ENCODE measurements around the gene HEATR5B.

DNA sequence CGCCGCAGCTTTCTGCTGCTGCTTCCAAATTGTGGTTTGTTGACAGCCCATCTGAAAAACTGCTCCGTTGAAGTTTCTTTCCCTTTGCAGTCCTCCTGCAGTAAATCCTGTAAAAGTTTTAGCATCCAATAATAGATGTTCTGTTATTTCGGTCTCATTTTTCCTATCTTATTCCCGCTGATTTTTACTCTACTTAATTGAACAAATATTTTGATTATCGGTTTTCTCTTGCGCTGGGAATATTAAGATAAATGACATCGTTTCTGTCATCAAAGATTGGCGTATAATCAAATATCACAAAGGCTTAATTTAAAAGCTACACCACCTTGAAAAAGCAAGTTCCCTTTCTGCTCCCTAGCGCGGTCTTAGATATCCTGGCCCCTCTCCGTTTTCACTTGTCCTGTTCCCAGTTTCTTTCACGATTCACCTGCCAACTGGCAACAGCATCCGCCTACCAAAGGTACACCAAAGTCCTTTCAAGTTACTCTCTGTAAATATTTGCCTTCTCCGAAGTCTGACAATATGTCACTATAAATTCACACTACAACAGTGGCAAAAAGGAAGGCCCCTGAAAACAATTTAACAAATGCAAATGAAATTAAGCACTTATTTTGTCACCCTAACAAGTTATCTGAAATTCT lies 116.8 kb downstream of the HEATR5B start:
- TF ChIP-seq POLR2A (IDR thresholded peaks at IDR 0.05; ENCODE audit: low read depth, low read length) (no peak), POU2F2 (IDR thresholded peaks at IDR 0.05; ENCODE audit: low read depth, low read length) (no peak), POLR2AphosphoS5 (IDR thresholded peaks at IDR 0.05; ENCODE audit: low read depth, low read length) (no peak), PAX5 (IDR thresholded peaks at IDR 0.05; ENCODE audit: insufficient read depth, low read length, severe bottlenecking) (no peak), TAF1 (IDR thresholded peaks at IDR 0.05; ENCODE audit: low read depth, low read length) (no peak), SPI1 (IDR thresholded peaks at IDR 0.05; ENCODE audit: low read depth, low read length) (no peak)

Data from GM12891 (cell line).